KMS-11 (cell line): ENCODE data around the gene RPL3.

Experiments used
- H2AFZ ChIP-seq: fragments of 200-600 bp; sonication (generic); 2 replicates; pipeline ENCODE4 v1.6.1; 2016; ENCODE audit warnings: antibody characterized with exemption, mixed run types, low read depth
- H3K27ac ChIP-seq: fragments of 200-600 bp; sonication (generic); 2 replicates; pipeline ENCODE4 v1.6.1; 2016; ENCODE audit warnings: mild to moderate bottlenecking, mixed run types
- H3K27me3 ChIP-seq: fragments of 200-600 bp; sonication (generic); 2 replicates; pipeline ENCODE4 v1.6.1; 2017; ENCODE audit warnings: mild to moderate bottlenecking, low read depth, mixed run types, moderate library complexity; ENCODE audit not compliant: insufficient read depth
- H3K36me3 ChIP-seq: fragments of 200-600 bp; sonication (generic); 2 replicates; pipeline ENCODE4 v1.6.1; 2017; ENCODE audit warnings: mild to moderate bottlenecking, mixed run types; ENCODE audit not compliant: insufficient read depth
- H3K4me1 ChIP-seq: fragments of 200-600 bp; sonication (generic); 2 replicates; pipeline ENCODE4 v1.6.1; 2016; ENCODE audit warnings: mild to moderate bottlenecking, low read depth, mixed run types; ENCODE audit not compliant: poor library complexity, severe bottlenecking
- H3K4me2 ChIP-seq: fragments of 200-600 bp; sonication (generic); 2 replicates; pipeline ENCODE4 v1.7.0; 2016; ENCODE audit warnings: mild to moderate bottlenecking, mixed run types
- H3K4me3 ChIP-seq: fragments of 200-600 bp; sonication (generic); IDR thresholded peaks from 2 replicates; pipeline ENCODE4 v1.6.1; 2017; ENCODE audit warnings: low read depth, low read length, mixed read lengths; ENCODE audit not compliant: insufficient read depth
- H3K79me2 ChIP-seq: fragments of 200-600 bp; sonication (generic); 2 replicates; pipeline ENCODE4 v1.6.1; 2016; ENCODE audit warnings: low read depth, mixed run types; ENCODE audit not compliant: insufficient read depth
- H3K9ac ChIP-seq: fragments of 200-600 bp; sonication (generic); 2 replicates; pipeline ENCODE4 v1.6.1; 2016; ENCODE audit warnings: mild to moderate bottlenecking, mixed run types
- H4K20me1 ChIP-seq: fragments of 200-600 bp; sonication (generic); 2 replicates; pipeline ENCODE4 v1.6.1; 2016; ENCODE audit warnings: mild to moderate bottlenecking, mixed run types; ENCODE audit not compliant: insufficient read depth
- CTCF ChIP-seq: fragments of 200-600 bp; sonication (generic); conservative IDR thresholded peaks from 2 replicates; pipeline ENCODE4 v1.6.1; 2017; ENCODE audit warnings: low read depth, mild to moderate bottlenecking, antibody characterized with exemption, low read length, moderate library complexity, mixed read lengths

Gene RPL3

DNA sequence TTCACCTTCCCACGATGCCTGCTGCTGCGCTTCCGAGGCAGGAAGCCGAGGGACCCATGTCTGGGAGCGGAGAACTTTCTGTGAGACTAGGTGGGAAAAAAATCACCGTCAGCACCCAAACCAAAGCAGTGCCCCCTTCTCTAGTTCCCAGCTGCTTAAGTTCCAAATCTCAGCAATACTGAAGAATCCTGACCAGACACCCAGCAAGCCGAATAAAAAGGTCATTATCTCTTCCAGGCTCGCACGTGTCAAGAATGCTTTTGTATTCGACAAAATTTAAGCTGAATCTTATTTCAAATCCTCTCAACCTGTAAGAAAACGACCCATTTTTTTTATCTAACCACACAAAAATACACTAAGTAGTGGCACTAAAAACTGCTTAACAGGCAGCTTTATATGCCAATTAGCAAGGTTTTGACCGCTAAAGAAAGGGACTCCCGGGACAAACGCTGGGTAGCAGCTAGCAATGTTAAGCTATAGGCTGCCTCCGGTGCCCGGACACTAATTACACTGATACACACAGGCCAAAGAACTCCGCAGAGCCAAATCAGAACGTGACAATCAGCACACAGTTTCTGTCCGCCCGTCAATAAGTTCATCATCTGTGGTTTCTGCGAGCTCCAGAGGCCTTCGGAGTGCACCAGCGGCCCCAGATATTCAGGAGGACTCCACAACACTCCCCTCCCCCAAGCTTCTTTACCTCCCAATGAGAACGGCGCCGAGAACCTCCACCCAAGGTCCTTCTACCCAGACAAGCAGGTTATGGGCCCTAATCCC lies 728 bp downstream of the RPL3 start:
- TF ChIP-seq CTCF: no peak
- Histone ChIP-seq H3K79me2 (peaks cover 48% of the 10 kb centered on the region), H2AFZ (no peak overlapping the region), H3K4me3 (peak overlapping the region; percentile 70), H3K9ac (peak overlapping the region; percentile 95), H3K27ac (peak overlapping the region; percentile 93), H3K4me1 (peaks cover 39% of the 10 kb centered on the region), H3K36me3 (peaks cover 43% of the 10 kb centered on the region; the same call in 1 of the 2 replicates), H3K27me3 (no peaks in the 10 kb centered on the region), H3K4me2 (peak overlapping the region; percentile 76), H4K20me1 (peaks cover 46% of the 10 kb centered on the region)

GRCh38 chr22:39317775-39318506 lies 1.5 kb downstream of the RPL3 start:
- Histone ChIP-seq H3K79me2 (peaks cover 48% of the 10 kb centered on the region), H3K9ac (peak overlapping the region; percentile 95), H2AFZ (no peak overlapping the region), H3K4me1 (peaks cover 40% of the 10 kb centered on the region), H3K4me2 (peak overlapping the region; percentile 76), H4K20me1 (peaks cover 51% of the 10 kb centered on the region), H3K27me3 (no peaks in the 10 kb centered on the region), H3K4me3 (peak overlapping the region; percentile 55), H3K27ac (peak overlapping the region; percentile 93), H3K36me3 (peaks cover 43% of the 10 kb centered on the region; the same call in 1 of the 2 replicates)
- no peak; the same call in 1 of the 2 replicates for TF ChIP-seq CTCF

DNA sequence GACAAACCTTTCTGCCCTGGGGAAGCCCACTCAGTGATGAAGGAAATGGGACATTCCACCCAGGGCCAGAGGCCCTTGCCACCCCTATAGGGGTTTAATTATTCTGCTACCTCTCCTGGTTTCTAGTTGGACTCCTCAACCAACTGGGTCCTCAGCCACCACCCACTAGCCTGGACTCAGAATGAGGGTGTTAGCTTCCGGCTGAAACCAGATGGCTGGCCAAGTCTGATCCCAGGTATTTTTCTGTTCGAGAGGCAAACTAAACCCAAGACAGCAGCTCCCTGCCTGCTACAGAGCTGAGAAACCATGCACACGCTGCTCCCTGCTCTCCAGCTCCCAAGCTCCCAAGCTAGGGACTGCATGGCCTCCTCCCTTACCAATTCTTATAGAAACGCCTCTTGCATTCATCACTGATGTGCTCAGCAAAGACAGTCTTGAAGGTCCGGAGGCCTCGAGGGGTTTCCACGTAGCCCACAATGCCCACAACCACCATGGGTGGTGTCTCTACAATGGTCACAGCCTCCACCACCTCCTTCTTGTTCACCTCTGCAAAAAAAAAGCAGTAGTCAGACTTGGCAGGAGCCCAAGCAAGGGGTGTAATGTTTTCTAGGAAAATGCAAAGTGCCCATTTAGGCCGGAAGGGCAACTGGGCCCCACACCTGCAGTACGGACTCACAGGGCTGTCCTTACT lies 2.2 kb downstream of the RPL3 start:
- peaks cover 40% of the 10 kb centered on the region for H3K4me1 ChIP-seq
- H4K20me1 ChIP-seq: peaks cover 57% of the 10 kb centered on the region
- H3K4me2 ChIP-seq: peak overlapping the region; percentile 76
- no peak; the same call in 1 of the 2 replicates for TF ChIP-seq CTCF
- H3K27ac ChIP-seq: peak overlapping the region; percentile 93
- no peak overlapping the region for H2AFZ ChIP-seq
- no peak overlapping the region for H3K4me3 ChIP-seq
- H3K9ac ChIP-seq: peak overlapping the region; percentile 95; the same call in 1 of the 2 replicates
- H3K79me2 ChIP-seq: peaks cover 48% of the 10 kb centered on the region
- peaks cover 43% of the 10 kb centered on the region; the same call in 1 of the 2 replicates for H3K36me3 ChIP-seq
- no peaks in the 10 kb centered on the region for H3K27me3 ChIP-seq

DNA sequence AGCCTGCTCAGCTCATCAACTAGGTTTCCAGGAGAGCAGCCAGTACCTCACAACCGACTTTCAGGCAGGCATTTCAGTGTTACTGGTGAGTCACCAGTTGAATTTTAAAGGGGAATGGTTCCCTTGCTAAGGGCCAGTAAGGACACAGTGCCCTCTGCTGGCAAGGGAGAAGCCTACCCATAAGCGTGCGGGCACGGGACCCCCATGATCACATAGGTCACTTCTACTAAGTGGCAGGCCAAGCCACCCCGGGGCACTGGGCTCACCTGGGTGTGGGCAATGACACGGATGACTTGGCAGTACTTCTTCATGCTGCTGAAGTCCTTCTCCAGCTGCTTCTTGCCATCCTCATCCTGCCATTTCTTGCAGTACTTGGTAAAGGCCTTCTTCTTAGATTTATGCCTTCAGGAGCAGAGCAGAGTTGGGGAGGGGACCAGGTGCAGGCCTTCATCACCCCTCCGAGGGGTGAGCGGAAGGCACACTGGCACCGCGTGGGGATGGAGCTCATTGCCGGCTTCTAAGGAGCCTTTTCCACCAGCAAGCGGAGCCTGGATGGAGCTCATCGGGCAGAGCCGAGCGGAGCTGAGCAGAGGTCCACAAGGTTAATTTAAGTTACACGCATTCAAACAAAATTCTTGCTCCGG lies 2.9 kb downstream of the RPL3 start:
- H3K36me3 ChIP-seq: peaks cover 43% of the 10 kb centered on the region; the same call in 1 of the 2 replicates
- H3K27me3 ChIP-seq: no peaks in the 10 kb centered on the region
- H2AFZ ChIP-seq: no peak overlapping the region
- peak overlapping the region; percentile 93; the same call in 1 of the 2 replicates for H3K27ac ChIP-seq
- H3K79me2 ChIP-seq: peaks cover 48% of the 10 kb centered on the region
- H3K4me3 ChIP-seq: no peak overlapping the region
- H3K4me1 ChIP-seq: peaks cover 40% of the 10 kb centered on the region
- peaks cover 60% of the 10 kb centered on the region for H4K20me1 ChIP-seq
- H3K4me2 ChIP-seq: peak overlapping the region; percentile 76
- peak; percentile 76 for TF ChIP-seq CTCF
- peak overlapping the region; percentile 95; the same call in 1 of the 2 replicates for H3K9ac ChIP-seq
